ENCODE data around the gene FAF1. TPM values are rescaled to one million over a fixed set of nuclear protein-coding genes. Genes with fewer than 3 reads are reported as not detected.

Gene FAF1
- total and polyA plus RNA-seq, 9 of the 15 experiments (the other 6 are each of a cell fraction or from before 2014, with no cell fraction given): 48.7 to 225 (median 118) TPM

DNA sequence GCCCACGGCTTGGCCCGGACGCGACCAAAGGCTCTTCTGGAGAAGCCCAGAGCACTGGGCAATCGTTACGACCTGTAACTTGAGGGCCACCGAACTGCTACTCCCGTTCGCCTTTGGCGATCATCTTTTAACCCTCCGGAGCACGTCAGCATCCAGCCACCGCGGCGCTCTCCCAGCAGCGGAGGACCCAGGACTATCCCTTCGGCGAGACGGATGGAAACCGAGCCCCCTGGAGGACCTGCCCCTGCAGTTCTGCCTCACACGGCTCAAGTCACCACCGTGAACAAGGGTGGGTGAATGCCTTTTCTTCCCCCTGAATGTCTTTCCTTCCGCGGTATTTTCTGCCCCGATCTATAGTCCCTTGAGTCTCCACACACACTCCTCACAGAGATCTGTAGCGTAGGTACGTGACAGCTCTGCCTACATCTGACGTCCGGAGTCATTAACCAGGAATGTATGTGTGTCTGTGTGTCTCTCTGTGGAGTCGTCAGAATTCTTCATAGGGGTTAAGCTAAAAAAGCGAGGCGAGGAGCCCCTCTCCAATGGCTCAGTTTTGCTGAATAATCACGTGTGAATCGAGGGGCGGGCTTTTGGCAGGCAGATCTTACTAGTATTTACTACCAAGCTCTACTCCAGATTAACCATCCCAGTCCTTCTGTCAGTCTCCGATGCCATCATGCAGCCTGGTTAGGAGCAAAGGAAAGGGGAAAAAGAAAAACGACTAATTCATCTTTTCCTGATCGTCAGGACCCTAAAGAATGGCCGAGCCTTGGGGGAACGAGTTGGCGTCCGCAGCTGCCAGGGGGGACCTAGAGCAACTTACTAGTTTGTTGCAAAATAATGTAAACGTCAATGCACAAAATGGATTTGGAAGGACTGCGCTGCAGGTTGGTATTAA lies 9.8 kb upstream of the FAF1 start, which contains the start of gene CDKN2C (continued):
- no peak; the same call in 1 of the 2 replicates for TF ChIP-seq TFAP4 (CRISPR knock-in tag; IDR thresholded peaks at IDR 0.05; ENCODE audit: borderline replicate concordance)
- TF ChIP-seq ATF1 (CRISPR knock-in tag; IDR thresholded peaks at IDR 0.05): no peak
- peak; percentile 56 for TF ChIP-seq ATF1 (tag; IDR thresholded peaks at IDR 0.05)
- TF ChIP-seq CXXC5 (CRISPR knock-in tag; IDR thresholded peaks at IDR 0.05): peak; percentile 8; the same call in 1 of the 2 replicates
- TF ChIP-seq ZNF184 (CRISPR knock-in tag; IDR thresholded peaks at IDR 0.05): no peak
- TF ChIP-seq THAP7 (CRISPR knock-in tag; IDR thresholded peaks at IDR 0.05): no peak
- TF ChIP-seq RBM15 (IDR thresholded peaks at IDR 0.05; ENCODE audit: insufficient read depth, low read length): no peak
- no peak for TF ChIP-seq COPS2 (conservative IDR thresholded peaks at IDR 0.05)
- peak in 1 of 2 experiments; percentile 93; a peak in 2 of 4 replicates for TF ChIP-seq TEAD1 (CRISPR knock-in tag; IDR thresholded peaks at IDR 0.05)
- TF ChIP-seq POLR2A (conservative IDR thresholded peaks at IDR 0.05): peak; percentile 82
- TF ChIP-seq PHF20 (IDR thresholded peaks at IDR 0.05; ENCODE audit: partially characterized antibody): peak; percentile 26
- peak; percentile 68 for TF ChIP-seq REST (IDR thresholded peaks at IDR 0.05; ENCODE audit: borderline replicate concordance)
- no peak for TF ChIP-seq REST (CRISPR knock-in tag; IDR thresholded peaks at IDR 0.05; ENCODE audit: low read depth)
- peak in 1 of 3 experiments; percentile 51 for TF ChIP-seq YY1 (IDR thresholded peaks at IDR 0.05; ENCODE audit: borderline replicate concordance in 1 of 3, control insufficient read depth in 1 of 3, extremely low read depth in 1 of 3, insufficient read depth in 3 of 3, insufficient read length in 1 of 3, insufficient replicate concordance in 2 of 3, low read depth in 1 of 3, low read length in 2 of 3)
- no peak for TF ChIP-seq NR2C1 (IDR thresholded peaks at IDR 0.05)
- TF ChIP-seq NR2C1 (tag; IDR thresholded peaks at IDR 0.05): no peak
- TF ChIP-seq C11orf30 (IDR thresholded peaks at IDR 0.05; ENCODE audit: low read depth): peak; percentile 93
- no peak; the same call in none of the 2 replicates for TF ChIP-seq ZFX (CRISPR knock-in tag; IDR thresholded peaks at IDR 0.05)

Data from K562 (cell line).